ENCODE measurements around the gene HOXC4. TPM values are rescaled to one million over a fixed set of nuclear protein-coding genes. Genes with fewer than 3 reads are reported as not detected.

HOXC4 gene
- total and polyA plus RNA-seq, 10 of the 15 experiments (the other 5 are each of a cell fraction or from before 2014, with no cell fraction given) = 1.0 to 11.4 (median 4.2) TPM

DNA sequence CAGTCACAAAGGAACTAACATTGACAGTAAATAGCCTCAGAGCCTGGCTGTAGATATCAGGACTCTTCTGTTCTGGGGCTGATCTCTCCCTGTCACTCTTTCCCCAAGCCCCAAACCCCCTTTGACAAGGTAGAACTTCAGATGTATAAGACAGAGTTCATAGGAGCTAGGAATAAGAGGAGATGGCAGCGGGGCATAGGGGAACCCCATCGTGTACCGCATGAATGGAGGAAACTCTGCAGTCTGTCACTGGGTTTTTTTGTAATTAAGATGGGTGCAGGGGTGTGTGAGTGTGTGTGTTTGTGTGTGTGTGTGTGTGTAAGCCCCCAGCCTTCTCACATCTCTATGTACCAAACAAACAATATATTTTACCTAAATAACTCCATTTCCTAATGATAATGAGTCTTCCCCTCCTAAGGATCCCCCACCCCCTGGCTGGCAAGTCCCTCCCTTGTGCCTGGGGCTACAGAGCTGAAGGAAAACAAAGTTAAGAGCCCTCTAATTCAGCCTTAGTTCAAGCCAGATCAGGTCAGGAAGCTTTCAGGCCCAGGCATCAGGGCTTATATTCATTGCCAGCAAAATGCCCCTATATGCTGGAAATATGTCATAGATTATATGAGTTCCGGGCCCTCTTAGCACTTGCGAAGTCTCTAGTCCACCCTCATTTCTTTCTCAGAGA is 9.1 kb upstream of the HOXC4 start:
- BruUV-seq (replicated peaks) = no TSS peak
- Histone ChIP-seq H3K36me3 (ENCODE audit: control insufficient read depth in 2 of 2, insufficient read depth in 2 of 2, low read length in 1 of 2) (no peaks in the 10 kb centered on the region), H3K4me1 (ENCODE audit: control insufficient read depth, insufficient read depth, low read length) (no peaks in the 10 kb centered on the region), H3K79me2 (ENCODE audit: control insufficient read depth, insufficient read depth, low read length) (no peaks in the 10 kb centered on the region), H3K9me3 (replicated peaks; ENCODE audit: control insufficient read depth, insufficient read depth, low read length) (no peaks in the 10 kb centered on the region; the same call in 2 of the 3 replicates), H3K27ac (ENCODE audit: control insufficient read depth, insufficient read depth) (no peak overlapping the region), H3K4me2 (ENCODE audit: control insufficient read depth, insufficient read depth) (no peak overlapping the region), H3K4me3 (no peak overlapping the region), H4K20me1 (ENCODE audit: control insufficient read depth, insufficient read depth) (no peaks in the 10 kb centered on the region), H3K27me3 (replicated peaks in 1 of 2; ENCODE audit: control insufficient read depth in 2 of 2, insufficient read depth in 2 of 2, low read length in 1 of 2) (peaks cover 5 to 6% of the 10 kb centered on the region in 2 experiments; a peak in 3 of 4 replicates), H3K9ac (ENCODE audit: control insufficient read depth, insufficient read depth, low read length) (no peak overlapping the region), H2AFZ (ENCODE audit: control insufficient read depth, low read depth, low read length) (no peak overlapping the region)
- FAIRE-seq (no peak), DNase-seq (ENCODE audit: low read depth, low spot score) (no peak), ATAC-seq (peak; percentile 81)
- in situ Hi-C loops (cut with MboI) (no loop called here), intact Hi-C loops (cut with micrococcal nuclease; ENCODE audit: unreplicated experiment) (no loop called here)
- CTCF ChIA-PET = interaction anchor here (1.4 to 4.5 kb wide), 5 partner anchors 9 to 22 kb away, joined by 3 to 16 read pairs (median 6); partner anchors contain the start of genes HOXC4 and HOXC5
- TF ChIP-seq BACH1 (IDR thresholded peaks at IDR 0.05; ENCODE audit: borderline replicate concordance) (no peak), ZSCAN29 (IDR thresholded peaks at IDR 0.05) (no peak), ESRRA (IDR thresholded peaks at IDR 0.05; ENCODE audit: low read length) (no peak), POLR2AphosphoS5 (IDR thresholded peaks at IDR 0.05; ENCODE audit: low read length) (no peak), RB1 (IDR thresholded peaks at IDR 0.05; ENCODE audit: borderline replicate concordance) (no peak), ZNF384 (IDR thresholded peaks at IDR 0.05; ENCODE audit: borderline replicate concordance, low read depth, low read length) (no peak), GABPA (IDR thresholded peaks at IDR 0.05; ENCODE audit: low read depth) (no peak), TBL1XR1 (IDR thresholded peaks at IDR 0.05; ENCODE audit: low read depth, low read length) (no peak), KLF5 (IDR thresholded peaks at IDR 0.05; ENCODE audit: partially characterized antibody) (no peak)
- TF ChIP-seq, protein P1, sequence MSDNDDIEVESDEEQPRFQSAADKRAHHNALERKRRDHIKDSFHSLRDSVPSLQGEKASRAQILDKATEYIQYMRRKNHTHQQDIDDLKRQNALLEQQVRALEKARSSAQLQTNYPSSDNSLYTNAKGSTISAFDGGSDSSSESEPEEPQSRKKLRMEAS (IDR thresholded peaks at IDR 0.05; ENCODE audit: low read depth, low read length) = no peak
- TF ChIP-seq, protein P2, sequence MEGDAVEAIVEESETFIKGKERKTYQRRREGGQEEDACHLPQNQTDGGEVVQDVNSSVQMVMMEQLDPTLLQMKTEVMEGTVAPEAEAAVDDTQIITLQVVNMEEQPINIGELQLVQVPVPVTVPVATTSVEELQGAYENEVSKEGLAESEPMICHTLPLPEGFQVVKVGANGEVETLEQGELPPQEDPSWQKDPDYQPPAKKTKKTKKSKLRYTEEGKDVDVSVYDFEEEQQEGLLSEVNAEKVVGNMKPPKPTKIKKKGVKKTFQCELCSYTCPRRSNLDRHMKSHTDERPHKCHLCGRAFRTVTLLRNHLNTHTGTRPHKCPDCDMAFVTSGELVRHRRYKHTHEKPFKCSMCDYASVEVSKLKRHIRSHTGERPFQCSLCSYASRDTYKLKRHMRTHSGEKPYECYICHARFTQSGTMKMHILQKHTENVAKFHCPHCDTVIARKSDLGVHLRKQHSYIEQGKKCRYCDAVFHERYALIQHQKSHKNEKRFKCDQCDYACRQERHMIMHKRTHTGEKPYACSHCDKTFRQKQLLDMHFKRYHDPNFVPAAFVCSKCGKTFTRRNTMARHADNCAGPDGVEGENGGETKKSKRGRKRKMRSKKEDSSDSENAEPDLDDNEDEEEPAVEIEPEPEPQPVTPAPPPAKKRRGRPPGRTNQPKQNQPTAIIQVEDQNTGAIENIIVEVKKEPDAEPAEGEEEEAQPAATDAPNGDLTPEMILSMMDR (IDR thresholded peaks at IDR 0.05 in 2 of 3, conservative IDR thresholded peaks at IDR 0.05 in 1 of 3; ENCODE audit: control insufficient read depth in 2 of 3, extremely low read depth in 1 of 3, insufficient read depth in 1 of 3, low read depth in 3 of 3, low read length in 3 of 3) = no peak
- TF ChIP-seq, protein P3, sequence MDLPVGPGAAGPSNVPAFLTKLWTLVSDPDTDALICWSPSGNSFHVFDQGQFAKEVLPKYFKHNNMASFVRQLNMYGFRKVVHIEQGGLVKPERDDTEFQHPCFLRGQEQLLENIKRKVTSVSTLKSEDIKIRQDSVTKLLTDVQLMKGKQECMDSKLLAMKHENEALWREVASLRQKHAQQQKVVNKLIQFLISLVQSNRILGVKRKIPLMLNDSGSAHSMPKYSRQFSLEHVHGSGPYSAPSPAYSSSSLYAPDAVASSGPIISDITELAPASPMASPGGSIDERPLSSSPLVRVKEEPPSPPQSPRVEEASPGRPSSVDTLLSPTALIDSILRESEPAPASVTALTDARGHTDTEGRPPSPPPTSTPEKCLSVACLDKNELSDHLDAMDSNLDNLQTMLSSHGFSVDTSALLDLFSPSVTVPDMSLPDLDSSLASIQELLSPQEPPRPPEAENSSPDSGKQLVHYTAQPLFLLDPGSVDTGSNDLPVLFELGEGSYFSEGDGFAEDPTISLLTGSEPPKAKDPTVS (IDR thresholded peaks at IDR 0.05; ENCODE audit: low read depth, low read length) = no peak
- TF ChIP-seq, protein P4, sequence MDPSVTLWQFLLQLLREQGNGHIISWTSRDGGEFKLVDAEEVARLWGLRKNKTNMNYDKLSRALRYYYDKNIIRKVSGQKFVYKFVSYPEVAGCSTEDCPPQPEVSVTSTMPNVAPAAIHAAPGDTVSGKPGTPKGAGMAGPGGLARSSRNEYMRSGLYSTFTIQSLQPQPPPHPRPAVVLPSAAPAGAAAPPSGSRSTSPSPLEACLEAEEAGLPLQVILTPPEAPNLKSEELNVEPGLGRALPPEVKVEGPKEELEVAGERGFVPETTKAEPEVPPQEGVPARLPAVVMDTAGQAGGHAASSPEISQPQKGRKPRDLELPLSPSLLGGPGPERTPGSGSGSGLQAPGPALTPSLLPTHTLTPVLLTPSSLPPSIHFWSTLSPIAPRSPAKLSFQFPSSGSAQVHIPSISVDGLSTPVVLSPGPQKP (IDR thresholded peaks at IDR 0.05; ENCODE audit: low read depth, low read length) = no peak
- RAD21 ChIA-PET (ENCODE audit: unreplicated experiment) = interaction anchor here (0.6 to 2.3 kb wide), 6 partner anchors 9 to 144 kb away, joined by 3 to 10 read pairs (median 3); partner anchors contain the start of genes HOXC4, HOXC5 and SMUG1
- SMC1A ChIA-PET (ENCODE audit: uncharacterized antibody, unreplicated experiment) = interaction anchor here (1.2 to 1.9 kb wide), 4 partner anchors 9 to 172 kb away, joined by 3 to 5 read pairs (median 4); partner anchors contain the start of gene HOXC4
- POLR2A ChIA-PET = interaction anchor here (2.3 kb wide), 1 partner anchor 9 kb away, joined by 8 read pairs; the partner anchor contains the start of gene HOXC4
- 41% methylated on average over 5 of the region's 5 CpGs for WGBS (ENCODE audit: insufficient coverage, insufficient replicate concordance, low lambda C conversion rate, missing lambda C conversion rate)

Measured in GM12878 (cell line).